Measurements from ENCODE around the gene HMG20B.
"Not testable (repeated sequence)": the region's sequence is repeated elsewhere in the genome, so short reads cannot be mapped to it uniquely, and the experiment has no call there.

Gene HMG20B

GRCh38 chr19:3557461-3558248 lies 15.1 kb upstream of the HMG20B start, which contains the start of gene MFSD12:
MFSD12 (minus strand) TSS chr19:3557586; CDS start chr19:3557403, 183 bp downstream.
- peak within 1 kb of the TSS; percentile 85 for H3K27ac ChIP-seq (replicated peaks)
- H3K27me3 ChIP-seq (ENCODE audit: insufficient read depth, poor library complexity, severe bottlenecking), result no peaks in the 10 kb centered on the region
- H3K4me3 ChIP-seq (replicated peaks; ENCODE audit: insufficient read depth, low read length), result peak within 1 kb of the TSS; percentile 77
- TF ChIP-seq REST (IDR thresholded peaks at IDR 0.05; ENCODE audit: insufficient replicate concordance, low read depth) (no peak), CTCF (IDR thresholded peaks at IDR 0.05; ENCODE audit: insufficient read depth, low read length) (no peak), POLR2AphosphoS5 (IDR thresholded peaks at IDR 0.05; ENCODE audit: low read depth) (peak; percentile 53; the same call in 1 of the 2 replicates), SPI1 (IDR thresholded peaks at IDR 0.05; ENCODE audit: borderline replicate concordance, low read depth) (no peak), GABPA (IDR thresholded peaks at IDR 0.05; ENCODE audit: low read depth) (0 out of 2 replicates have a peak, but pooled peaks have one; percentile 20)
- DNase-seq (ENCODE audit: low read depth in 1 of 2, low spot score in 1 of 2), result peak; percentile 89 to 92

- no peaks in the 10 kb centered on the region for H3K27me3 ChIP-seq (ENCODE audit: insufficient read depth, poor library complexity, severe bottlenecking)
- DNase-seq (ENCODE audit: low read depth in 1 of 2, low spot score in 1 of 2), result no peak
- TF ChIP-seq SPI1 (IDR thresholded peaks at IDR 0.05; ENCODE audit: borderline replicate concordance, low read depth) (no peak), CTCF (IDR thresholded peaks at IDR 0.05; ENCODE audit: insufficient read depth, low read length) (no peak), GABPA (IDR thresholded peaks at IDR 0.05; ENCODE audit: low read depth) (no peak), POLR2AphosphoS5 (IDR thresholded peaks at IDR 0.05; ENCODE audit: low read depth) (no peak), REST (IDR thresholded peaks at IDR 0.05; ENCODE audit: insufficient replicate concordance, low read depth) (no peak)
- no peak overlapping the region for H3K27ac ChIP-seq (replicated peaks)
- H3K4me3 ChIP-seq (replicated peaks; ENCODE audit: insufficient read depth, low read length), result no peak overlapping the region
These were observed 8.8 kb upstream of the HMG20B start for GRCh38 chr19:3563709-3564524.

GRCh38 chr19:3565139-3565538 lies 7.6 kb upstream of the HMG20B start:
- DNase-seq (ENCODE audit: low read depth in 1 of 2, low spot score in 1 of 2), result no peak
- TF ChIP-seq CTCF (IDR thresholded peaks at IDR 0.05; ENCODE audit: insufficient read depth, low read length) (no peak), SPI1 (IDR thresholded peaks at IDR 0.05; ENCODE audit: borderline replicate concordance, low read depth) (no peak), REST (IDR thresholded peaks at IDR 0.05; ENCODE audit: insufficient replicate concordance, low read depth) (no peak), POLR2AphosphoS5 (IDR thresholded peaks at IDR 0.05; ENCODE audit: low read depth) (no peak), GABPA (IDR thresholded peaks at IDR 0.05; ENCODE audit: low read depth) (no peak)
- Histone ChIP-seq H3K4me3 (replicated peaks; ENCODE audit: insufficient read depth, low read length) (no peak overlapping the region), H3K27me3 (ENCODE audit: insufficient read depth, poor library complexity, severe bottlenecking) (no peaks in the 10 kb centered on the region), H3K27ac (replicated peaks) (no peak overlapping the region)

- not testable (repeated sequence) for DNase-seq (ENCODE audit: low read depth in 1 of 2, low spot score in 1 of 2); H3K4me3 ChIP-seq (replicated peaks; ENCODE audit: insufficient read depth, low read length); H3K27ac ChIP-seq (replicated peaks); H3K27me3 ChIP-seq (ENCODE audit: insufficient read depth, poor library complexity, severe bottlenecking)
These were observed 2.7 kb upstream of the HMG20B start for GRCh38 chr19:3570042-3570441.

Data from HL-60 (cell line).